GM18867 (cell line): ENCODE data around the gene UGT1A9.

ENCODE experiments used
- ATAC-seq: cut with Tn5 transposase; IDR thresholded peaks from one replicate; pipeline ENCODE4 v1.9.1; 2021; ENCODE audit warnings: mild to moderate bottlenecking, moderate library complexity; ENCODE audit not compliant: unreplicated experiment

The UGT1A9 gene

DNA sequence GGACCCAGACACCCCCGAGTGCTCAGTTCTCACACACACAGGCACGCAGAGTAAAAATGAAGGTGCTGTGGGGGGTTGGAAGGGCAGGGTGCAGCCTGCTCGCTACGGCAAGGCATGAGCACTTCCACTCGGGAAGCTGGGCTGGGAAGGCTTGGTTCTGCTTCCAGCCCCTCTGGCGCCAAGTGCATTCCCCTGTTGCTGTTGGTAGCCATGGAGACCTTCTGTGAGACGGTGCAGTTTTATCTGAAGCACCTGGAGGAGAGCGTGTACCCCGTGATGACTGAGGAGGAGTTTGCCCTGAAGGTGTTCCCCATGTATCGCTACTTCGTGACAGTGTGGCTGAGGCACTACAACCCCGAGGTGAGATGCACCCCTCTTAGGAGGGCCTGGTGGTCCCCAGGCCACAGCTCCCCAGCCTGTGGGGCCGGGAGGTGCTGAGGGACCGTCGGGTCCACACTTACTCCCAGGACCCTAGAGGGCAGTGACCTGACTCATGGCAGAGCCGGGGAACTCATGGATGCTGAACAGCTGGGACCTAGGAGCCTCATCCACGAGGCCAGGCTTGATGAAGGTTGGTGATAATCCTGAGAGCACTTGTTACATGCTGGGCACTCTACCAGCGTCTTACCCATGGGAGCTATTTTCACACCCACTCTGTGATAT, 121.9 kb downstream of the UGT1A9 start:
- no peak for ATAC-seq

DNA sequence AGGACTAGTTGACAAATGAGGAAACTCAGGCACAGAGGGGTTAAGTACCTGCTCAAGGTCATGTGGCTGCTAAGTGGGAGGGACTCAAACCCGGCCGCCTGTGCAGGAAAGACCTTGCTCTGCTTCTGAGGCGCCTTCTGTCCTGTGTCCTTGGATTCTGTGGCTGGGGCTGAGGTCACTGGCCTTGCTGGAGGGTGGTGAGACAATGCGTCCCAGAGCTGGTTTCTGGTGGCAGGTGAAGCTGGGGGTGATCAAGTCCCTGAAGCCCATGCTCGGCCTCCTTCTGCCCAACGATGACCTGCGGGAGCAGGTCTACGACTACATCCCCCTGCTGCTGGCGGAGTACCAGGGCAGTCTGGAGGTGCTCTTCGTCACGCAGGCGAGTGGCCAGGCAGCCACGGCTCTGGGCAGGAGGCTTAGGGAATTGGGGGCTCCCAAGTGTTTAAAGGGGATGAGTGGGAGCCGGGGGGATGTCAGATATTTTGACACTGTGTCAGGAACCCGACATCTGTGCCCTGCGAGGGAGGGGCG, 122.5 kb downstream of the UGT1A9 start:
- ATAC-seq = no peak

DNA sequence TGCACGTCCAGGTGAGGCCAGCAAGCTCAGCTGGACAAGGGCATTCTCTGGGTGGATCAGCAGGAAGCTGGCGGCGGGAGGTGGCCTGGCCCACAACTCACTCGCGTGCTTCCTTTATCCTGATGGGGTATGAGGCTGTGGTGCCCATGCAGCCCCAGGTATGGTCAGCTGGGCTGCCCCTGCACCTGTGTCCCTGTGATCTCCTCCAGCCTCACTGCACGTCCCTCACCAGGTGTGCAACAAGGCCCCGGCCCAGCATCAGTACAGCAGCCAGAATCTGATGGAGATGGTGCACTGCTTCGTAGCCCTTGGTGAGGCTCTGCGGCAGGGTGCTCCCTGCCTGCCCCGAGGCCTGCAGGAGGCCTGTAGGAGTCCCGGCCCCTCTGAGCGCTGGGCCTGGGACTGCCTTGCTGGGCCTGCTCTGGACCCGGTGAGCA, 124.1 kb downstream of the UGT1A9 start:
- ATAC-seq = no peak

DNA sequence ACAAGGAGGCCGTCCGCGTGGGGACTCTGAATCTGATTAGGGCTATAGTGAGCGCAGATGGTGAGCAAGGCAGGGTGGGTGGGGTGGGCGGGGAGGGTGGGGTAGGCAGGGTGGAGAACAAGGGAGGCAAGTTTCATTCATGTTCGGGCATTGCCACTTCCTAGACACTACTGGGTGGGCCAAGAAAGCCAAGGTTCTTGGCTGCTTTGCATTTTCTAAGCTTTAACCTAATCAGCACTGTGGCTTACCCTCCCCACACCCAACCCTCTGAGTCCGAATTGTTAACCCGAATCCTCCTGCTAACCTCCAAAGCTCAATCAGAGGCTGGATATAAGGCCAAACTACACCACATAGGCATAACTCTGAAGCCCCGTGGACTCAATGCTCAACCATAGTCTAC, 124.6 kb downstream of the UGT1A9 start:
- ATAC-seq = no peak

DNA sequence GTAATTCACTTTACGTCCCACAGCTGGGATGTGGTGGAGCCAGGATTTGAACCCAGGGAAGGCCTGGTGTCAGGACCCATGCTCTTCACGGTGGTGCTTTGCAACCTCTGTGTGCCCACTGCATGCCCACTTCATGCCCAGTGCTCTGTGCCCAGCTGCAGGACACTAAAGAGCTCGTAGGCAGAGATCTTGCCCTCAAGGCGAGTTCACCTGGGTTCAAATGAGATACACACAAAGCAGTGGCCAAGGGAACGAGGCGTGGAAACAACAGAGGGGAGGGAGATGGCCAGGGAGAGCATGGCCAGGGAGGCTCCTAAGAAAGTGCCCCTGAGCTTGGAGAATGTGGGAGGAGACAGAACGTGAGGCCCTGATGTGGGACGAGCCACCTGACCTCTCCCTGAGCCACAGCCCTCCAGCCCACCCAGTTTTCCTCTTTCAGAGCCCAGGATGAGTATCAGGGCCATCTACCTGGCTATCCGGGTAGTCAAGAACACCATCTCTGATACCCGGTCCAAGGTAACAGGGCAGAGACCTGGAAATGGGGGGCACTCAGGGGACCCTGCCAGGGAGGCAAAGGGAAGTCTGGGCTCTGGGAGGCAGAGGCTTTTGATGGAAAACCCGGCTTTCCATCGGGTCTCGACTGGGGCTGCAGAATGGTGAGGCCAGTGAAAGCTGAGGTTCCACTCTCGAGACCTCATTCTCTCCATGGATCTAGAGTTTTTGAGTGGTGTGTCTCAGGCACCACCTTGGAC, 126.8 kb downstream of the UGT1A9 start:
- no peak for ATAC-seq

DNA sequence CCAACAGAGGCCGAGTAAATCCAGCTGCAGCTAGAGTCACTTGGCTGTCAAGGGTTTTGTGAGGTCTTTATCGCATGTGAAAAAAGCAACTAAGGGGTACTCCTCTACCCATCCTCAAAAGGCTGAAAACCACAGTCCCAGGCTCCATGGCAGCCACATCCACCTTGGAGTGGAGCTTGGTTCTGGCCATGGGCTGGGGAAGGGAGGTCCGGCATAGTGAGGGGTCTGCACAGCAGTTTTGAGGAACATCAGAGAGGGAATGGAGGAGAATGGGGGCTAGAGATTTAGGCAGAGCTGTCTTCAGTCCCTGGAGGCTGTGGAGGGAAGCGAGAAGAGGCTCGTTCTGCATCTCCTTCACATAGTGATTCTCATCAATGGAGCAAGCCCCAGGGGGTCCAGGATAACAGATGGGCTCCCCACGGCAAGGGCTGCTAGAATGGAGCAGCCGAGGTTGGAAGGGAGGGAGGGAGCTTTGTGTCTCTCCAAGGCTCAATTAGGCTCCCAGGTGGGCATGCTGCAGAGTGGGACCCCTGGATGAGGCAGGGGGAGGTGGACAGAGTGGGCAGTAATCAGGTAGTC, 127.5 kb downstream of the UGT1A9 start:
- no peak for ATAC-seq

DNA sequence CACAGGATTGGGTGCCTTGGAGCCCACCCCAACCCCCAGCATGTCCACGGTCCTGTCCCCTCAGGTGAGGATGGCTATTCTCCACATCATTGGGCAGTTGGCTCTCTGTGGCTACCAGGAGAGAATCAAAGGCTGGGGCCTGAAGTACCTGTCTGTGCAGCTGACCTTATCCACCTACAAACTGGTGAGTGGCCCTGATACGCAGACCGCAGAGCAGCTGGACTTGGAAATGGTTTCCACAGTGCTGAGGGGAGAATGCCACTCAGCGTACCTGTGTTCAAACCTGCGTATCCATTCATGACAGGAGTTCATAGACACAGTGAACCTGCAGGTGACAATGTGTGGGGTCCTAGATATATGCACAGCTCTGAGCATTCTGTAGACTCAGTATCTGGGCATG, 128.0 kb downstream of the UGT1A9 start:
- ATAC-seq = no peak

DNA sequence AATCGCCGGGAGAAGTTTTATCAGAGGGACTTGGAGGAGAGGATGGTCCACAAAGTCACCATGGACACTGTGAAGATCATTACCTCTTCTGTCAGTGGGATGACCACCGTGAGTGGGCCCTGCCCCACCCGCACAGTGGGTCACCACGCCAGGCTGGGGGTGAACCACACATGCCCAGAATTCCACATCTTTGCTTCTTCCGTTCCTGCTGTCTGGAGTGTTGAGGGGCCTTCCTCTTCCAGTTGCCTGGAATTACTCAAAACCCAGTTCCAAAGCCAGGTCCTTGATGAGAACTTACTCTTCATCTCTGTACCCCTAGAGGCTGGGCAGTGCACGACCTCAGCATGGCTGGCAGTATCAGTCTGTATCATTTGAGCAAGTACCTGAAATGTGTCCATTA, 128.5 kb downstream of the UGT1A9 start:
- no peak for ATAC-seq

DNA sequence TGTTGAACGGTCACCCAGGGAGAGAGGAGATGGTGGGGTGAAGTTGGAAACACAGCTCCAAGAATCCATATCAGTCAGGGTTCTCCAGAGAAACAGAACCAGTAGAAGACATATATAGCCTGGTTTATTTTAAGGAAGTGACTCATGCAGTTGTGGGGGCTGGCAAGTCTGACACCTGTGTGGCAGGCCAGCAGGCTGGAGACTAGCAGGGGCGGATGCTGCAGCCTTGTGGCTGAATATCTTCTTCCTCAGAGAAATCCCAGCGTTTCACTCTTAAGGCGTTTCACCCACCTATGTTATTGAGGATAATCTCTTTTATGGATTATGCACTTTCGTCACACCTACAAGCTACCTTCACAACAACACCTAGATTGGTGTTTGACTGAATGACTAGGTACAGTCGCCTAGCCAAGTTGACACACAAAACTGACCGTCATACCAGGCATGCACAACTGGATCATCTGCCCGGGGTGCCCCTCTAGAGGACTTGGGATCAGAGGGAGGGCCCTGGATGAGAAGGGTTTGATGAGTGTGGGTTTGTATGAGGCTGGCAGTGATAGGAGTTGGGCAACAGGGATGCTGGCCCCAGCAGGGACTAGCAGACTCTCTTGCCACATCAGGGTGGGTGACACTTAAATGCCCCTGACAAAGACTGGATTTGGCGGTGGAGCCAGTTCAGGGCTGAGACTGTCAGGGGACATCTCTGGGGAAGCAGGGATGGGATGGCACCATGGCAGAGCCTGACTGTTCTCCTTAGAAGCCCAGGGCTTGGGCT, 129.8 kb downstream of the UGT1A9 start:
- peak; percentile 48 for ATAC-seq

DNA sequence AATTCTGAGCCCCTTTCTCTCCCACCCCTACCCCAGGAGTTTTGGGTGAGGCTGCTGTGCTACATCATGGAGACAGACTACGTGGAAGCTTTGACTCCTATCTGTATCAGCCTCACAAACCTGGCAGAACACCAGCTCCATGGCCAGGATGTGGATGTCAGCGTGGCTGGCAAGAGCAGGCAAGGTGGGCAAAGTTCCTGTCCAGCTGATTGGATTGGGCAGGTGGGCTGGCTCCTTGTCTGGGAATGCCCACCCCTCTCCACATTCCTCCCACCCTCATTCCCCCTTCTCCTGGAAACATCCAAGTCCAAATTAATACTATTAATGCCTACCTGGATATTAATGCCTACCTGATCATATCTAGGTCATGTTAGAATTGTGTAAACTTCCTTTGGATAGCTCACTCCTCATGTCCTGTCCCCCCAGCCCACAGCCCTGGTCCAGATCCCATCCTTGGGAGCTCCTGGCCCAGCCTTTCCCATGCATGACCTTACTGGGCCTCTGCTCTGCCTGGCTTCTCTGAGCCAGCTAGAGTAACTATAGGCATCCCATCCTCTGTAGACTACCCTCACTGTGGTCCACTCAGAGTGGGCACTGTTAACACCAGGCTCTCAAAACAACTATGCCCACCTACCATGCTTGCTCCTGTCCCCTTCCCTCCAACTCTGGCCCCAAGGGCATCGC, 130.6 kb downstream of the UGT1A9 start:
- ATAC-seq = no peak

DNA sequence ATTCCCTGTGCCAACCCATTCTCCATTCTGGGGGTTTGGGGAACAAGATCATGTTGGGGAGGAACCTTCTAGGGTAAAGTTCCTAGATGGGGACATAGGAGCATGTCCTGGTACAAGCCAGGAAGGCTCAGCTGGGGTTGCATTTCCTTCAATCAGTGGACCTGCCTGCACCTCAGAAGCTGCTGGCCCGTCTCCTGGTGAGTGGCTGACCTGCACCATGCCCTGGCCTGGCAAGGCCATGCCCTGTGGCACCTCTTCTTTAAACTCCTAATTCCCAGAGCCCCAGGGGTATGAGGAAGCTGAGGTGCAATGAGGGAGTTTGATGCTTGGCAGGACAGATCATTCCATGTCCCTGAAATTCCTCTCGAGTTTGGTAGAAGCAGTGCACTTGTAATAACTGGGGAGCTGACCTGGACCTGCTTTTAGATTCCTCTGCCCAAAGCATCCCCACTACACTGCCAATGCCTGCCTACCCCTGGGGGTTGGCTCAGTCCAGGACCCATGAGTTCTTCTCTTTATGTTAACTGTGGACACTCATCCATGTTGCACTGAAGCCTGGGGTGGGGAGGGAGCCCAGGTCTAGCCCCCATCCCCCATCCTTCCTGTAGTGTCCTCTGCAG, 131.7 kb downstream of the UGT1A9 start:
- ATAC-seq = no peak

DNA sequence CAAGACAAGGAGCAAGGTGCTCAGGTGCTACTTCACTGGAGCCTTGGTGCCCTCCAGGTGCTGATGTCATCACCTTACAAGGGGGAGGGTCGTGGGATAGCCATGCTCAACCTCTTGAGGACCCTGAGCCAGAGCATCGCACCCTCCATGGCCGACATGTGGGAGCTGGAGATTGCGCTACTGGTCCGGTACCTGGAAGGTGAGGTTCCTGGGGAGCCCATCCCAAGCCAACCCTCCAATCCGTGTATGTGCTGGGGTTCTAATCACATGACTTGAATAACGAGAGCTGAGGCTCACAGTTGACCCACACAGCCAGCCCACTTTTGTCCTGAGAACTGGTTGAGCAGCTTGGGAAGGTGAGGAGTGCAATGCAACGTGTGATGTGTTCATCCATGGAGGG, 132.3 kb downstream of the UGT1A9 start:
- ATAC-seq = no peak

DNA sequence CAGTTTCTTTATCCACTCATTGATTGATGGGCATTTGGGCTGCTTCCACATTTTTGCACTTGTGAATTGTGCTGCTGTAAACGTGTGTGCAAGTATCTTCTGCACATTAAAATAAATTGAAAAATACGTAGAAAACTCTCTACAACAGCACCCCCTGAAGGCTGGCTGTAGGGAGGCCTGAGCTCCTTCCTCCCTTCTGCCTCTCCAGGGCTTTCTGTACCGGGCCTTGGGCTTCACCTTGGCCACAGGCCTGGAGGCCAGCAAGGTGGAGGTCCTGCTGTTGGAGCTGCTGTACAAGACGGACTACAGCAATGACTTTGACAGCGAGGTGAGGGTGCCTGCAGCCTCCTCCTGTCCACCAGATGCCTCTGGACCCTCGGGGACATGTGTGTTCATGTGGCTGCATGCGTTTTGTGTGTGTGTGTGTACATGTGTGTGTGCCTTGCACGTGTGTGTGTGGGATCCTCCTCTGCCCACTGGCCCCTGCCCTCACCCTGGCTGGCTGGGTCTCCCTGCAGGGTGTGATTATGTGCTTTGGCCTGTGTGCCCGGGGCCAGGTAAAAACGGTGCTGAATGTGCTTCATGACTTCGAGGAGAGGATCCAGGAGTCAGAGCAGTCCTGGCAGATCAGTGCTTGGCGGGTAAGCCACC, 135.6 kb downstream of the UGT1A9 start:
- no peak for ATAC-seq

DNA sequence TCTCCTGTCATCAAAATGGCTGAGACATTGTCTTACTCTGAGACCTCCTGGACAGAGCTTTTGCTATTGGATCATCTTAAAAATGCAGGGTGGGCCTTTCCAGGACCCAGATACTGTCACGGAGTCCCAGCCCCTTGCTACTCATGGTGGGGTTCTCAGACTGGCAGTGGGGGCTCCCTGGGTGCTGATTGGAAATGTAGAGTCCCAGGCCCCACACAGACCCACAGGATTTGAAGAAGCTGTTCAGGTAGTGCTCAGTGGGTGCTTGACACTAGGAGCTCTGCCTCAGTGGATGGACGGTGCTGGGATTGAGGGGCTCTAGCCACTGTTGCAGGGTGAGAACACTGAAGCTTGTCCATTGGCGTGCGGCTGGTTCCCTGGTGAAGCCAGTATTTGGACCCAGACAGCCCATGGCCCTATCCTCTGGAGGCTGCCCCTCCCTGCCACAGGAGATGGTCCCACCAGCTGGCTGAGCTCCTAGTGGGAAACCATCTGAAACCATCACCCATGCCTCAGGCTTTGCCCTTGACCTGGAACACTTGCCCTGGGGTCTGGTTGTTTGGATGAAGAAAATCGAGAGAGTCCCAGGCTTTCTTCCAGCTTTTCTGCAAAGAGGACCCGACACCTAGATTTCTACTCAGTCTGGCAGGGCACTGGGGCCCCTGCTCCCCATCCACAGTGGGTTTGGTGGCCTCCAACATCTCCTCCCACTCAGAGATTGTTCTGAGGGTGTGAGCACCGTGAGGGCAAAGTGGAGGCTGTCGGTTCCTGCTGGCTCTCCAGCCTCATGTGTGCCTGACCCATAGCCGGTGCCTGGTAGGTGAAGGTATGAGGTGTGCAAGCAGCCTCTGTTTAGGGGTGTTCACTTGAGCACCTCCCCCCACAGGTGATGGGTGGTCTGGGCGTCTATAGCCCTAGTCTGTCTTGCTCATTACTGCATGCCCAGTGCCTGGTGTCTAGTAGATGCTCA, 136.6 kb downstream of the UGT1A9 start:
- ATAC-seq = no peak

DNA sequence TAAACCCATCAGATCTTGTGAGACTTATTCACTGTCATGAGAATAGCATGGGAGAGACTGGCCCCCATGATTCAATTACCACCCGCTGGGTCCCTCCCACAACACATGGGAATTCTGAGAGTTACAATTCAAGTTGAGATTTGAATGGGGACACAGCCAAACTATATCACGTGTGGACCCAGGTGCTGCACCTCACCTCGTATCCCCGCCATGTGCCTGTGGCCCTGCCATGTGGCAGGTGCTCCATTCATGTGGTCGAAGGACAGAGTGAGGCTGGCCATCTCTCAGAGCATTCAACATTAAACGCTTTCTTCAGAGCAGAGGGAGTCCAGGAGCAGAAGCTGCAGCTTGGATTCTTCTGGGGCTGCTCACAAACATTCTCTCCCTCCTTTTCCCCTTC, 138.7 kb downstream of the UGT1A9 start:
- ATAC-seq = no peak

DNA sequence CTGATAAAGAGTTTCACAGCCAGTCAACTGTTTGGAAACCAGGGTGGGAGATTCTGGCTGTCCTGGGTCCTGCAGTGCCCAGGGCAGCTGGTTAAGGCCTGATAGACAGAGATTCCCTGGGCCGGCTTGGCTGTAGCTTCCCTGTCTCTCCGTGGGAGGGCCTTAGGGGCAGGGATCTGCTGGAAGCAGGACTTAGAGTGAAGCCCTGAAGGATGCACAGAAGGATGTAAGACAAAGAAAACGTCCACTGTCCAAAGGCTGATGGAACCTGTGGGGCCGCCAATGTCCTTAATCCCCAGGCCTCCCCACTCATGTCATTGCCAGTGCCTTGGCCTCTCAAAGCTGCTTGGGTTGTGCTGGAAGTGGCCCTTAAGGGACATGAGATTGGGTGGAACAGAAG, 139.4 kb downstream of the UGT1A9 start:
- no peak for ATAC-seq

DNA sequence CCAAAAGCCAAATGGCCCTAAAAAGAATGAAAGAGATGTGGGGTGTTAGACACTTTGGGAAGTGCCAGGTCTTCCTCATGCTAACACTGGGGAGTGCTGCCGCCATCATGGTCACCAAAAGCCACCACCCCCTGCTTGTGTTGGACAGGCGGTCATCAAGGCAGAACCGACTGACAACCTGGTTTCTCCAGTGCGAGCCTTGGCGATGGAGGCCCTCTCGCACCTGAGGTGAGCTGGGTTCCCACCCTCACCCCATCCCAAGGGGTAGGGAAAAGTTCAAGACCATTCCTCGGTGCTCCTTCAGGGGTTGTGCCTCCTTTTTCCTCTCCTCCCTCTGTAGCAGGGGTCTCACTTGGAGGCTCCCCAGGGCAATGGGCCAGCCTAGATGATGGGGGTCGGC, 140.0 kb downstream of the UGT1A9 start:
- no peak for ATAC-seq

DNA sequence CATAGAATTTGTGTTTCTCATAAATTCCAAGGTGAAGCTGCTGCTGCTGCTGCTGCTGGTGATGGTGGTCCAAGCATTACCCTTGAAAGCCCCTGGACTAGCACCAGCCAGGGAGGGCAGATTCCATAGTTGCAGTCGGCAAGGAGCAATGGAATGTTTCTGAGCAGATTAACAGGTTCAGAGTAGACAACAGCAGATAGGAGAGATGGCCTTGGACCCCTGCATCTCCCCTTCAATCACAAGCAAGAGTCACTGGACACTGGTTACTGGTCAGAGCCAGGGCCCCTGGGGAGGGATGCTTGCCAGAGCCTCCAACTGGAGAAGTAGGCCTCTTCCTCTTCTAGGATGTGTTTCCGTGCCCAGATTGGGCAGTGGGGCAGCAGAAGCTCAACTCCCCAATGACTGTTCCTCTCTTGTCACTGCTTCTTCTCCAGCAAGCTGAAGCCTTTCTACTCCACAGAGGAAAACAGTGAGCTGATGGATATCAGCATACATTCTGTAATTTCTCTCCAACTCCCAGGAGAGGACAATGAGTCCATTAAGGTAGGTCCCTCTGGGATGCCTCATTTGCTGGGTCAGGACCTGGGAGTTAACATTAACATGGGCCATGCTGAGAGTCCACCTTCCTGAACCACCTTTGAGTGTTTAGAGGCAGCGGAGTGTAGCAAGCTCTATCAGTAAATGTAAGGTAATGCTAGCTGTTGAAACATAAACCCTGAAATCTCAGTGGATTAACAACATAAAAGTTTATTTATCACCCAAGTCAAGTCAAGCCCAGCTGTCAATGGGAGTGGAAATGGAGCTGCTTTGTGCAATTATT, 141.7 kb downstream of the UGT1A9 start:
- no peak for ATAC-seq
